SK-N-SH treated with all-trans-retinoic acid at 6 μM for 48 hours (cell line): ENCODE data around the gene APOO.

Experiments
- CREB5 ChIP-seq: fragments of 250-450 bp; sonication (Bioruptor Pico); IDR thresholded peaks from 2 replicates; pipeline ENCODE4 v1.5.1; 2020; ENCODE audit warnings: low read depth, mild to moderate bottlenecking, moderate library complexity
- CSRNP3 ChIP-seq: fragments of 250-450 bp; sonication (Bioruptor Pico); IDR thresholded peaks from 2 replicates; pipeline ENCODE4 v1.5.1; 2021; ENCODE audit warnings: mild to moderate bottlenecking, moderate library complexity
- GLIS3 ChIP-seq: fragments of 250-450 bp; sonication (Bioruptor Pico); IDR thresholded peaks from 2 replicates; pipeline ENCODE4 v1.5.0; 2020; ENCODE audit warnings: mild to moderate bottlenecking, moderate library complexity
- POU6F1 ChIP-seq: fragments of 250-450 bp; sonication (Bioruptor Pico); IDR thresholded peaks from 2 replicates; pipeline ENCODE4 v1.8.0; 2021; ENCODE audit warnings: low read depth, mild to moderate bottlenecking, moderate library complexity, borderline replicate concordance
- PPARA ChIP-seq: fragments of 250-450 bp; sonication (Bioruptor Pico); IDR thresholded peaks from 2 replicates; pipeline ENCODE4 v1.5.0; 2020; ENCODE audit warnings: mild to moderate bottlenecking, borderline replicate concordance
- TCF4 ChIP-seq: fragments of 250-450 bp; sonication (Bioruptor Pico); IDR thresholded peaks from 2 replicates; pipeline ENCODE4 v1.8.0; 2021; ENCODE audit warnings: mild to moderate bottlenecking, moderate library complexity, borderline replicate concordance
- TSHZ2 ChIP-seq: fragments of 250-450 bp; sonication (Bioruptor Pico); IDR thresholded peaks from 2 replicates; pipeline ENCODE4 v1.5.0; 2020; ENCODE audit warnings: mild to moderate bottlenecking, moderate library complexity
- ZFP3 ChIP-seq: fragments of 250-450 bp; sonication (Bioruptor Pico); IDR thresholded peaks from 2 replicates; pipeline ENCODE4 v1.5.0; 2020; ENCODE audit warnings: mild to moderate bottlenecking, moderate library complexity
- ZFP30 ChIP-seq: fragments of 450-650 bp; formaldehyde crosslinking; IDR thresholded peaks from 2 replicates; pipeline ENCODE4 v1.5.0; 2022; ENCODE audit warnings: mild to moderate bottlenecking, moderate library complexity
- ZNF565 ChIP-seq: fragments of 450-650 bp; formaldehyde crosslinking; conservative IDR thresholded peaks from 2 replicates; pipeline ENCODE4 v1.5.0; 2020; ENCODE audit warnings: low read depth, mild to moderate bottlenecking, moderate library complexity

GRCh38 chrX:23792861-23793553 is 114.7 kb downstream of the APOO start:
- TF ChIP-seq POU6F1 (CRISPR knock-in tag) (no peak), GLIS3 (CRISPR knock-in tag) (no peak), ZNF565 (CRISPR knock-in tag) (no peak), ZFP3 (CRISPR knock-in tag) (no peak), TSHZ2 (CRISPR knock-in tag) (no peak), ZFP30 (CRISPR knock-in tag) (no peak), CREB5 (CRISPR knock-in tag) (no peak), CSRNP3 (CRISPR knock-in tag) (no peak), PPARA (CRISPR knock-in tag) (no peak), TCF4 (CRISPR knock-in tag) (no peak)
